Posterior vena cava (tissue), 2 donors: Measurements from ENCODE around the gene AP1G2. TPM values are rescaled to one million over a fixed set of nuclear protein-coding genes. Genes with fewer than 3 reads are reported as not detected.
A peak's percentile ranks its signal among the peaks of the same experiment; 100 is the strongest.
"Not testable (repeated sequence)": the region's sequence is repeated elsewhere in the genome, so short reads cannot be mapped to it uniquely, and the experiment has no call there.

ENCODE experiments used
- DNase-seq: peaks from one replicate; pipeline ENCODE4 v3.0.0-alpha.2; 2020; ENCODE audit warnings: low spot score
- intact Hi-C, 2 donors: fragments of 100-400 bp; cut with DNase I; formaldehyde crosslinking; loops; one replicate each; pipeline versions ENCODE4 v1.14.1 to v1.14.2; 2022 to 2023
- total RNA-seq, 2 donors: library from RNA; stranded (reverse); fragmentation: NEBNext Ultra II Directional; extraction: Animal tissue kit (Norgen Biotek cat#: 25700); gene quantifications; one replicate each; pipeline ENCODE4 v1.2.1, GENCODE V29; 2021
- donor health status: DM: yes; HTN: yes; CAD: no.
- donor health status: DM: yes; HTN: yes; CAD: no.

Gene AP1G2
- total RNA-seq, 2 donors from 2014 or later: 31.5 to 36.5 TPM

GRCh38 chr14:23601845-23602180 lies 34.2 kb upstream of the AP1G2 start:
- DNase-seq: no peak
- intact Hi-C loops: no loop called here

- no peak for DNase-seq
- intact Hi-C loops: no loop called here
Observed at GRCh38 chr14:23601424-23601823, 33.8 kb upstream of the AP1G2 start.

- DNase-seq: no peak
- intact Hi-C loops: no loop called here
Observed at GRCh38 chr14:23600806-23601205, 33.2 kb upstream of the AP1G2 start.

- no peak for DNase-seq
- intact Hi-C loops: no loop called here
Observed at GRCh38 chr14:23600322-23600707, 32.7 kb upstream of the AP1G2 start.

GRCh38 chr14:23594191-23594590 lies 26.6 kb upstream of the AP1G2 start:
- intact Hi-C loops, DNase-seq: not testable (repeated sequence)

- peak; percentile 30 for DNase-seq
- intact Hi-C loops: no loop called here
Observed at GRCh38 chr14:23590198-23590597, 22.6 kb upstream of the AP1G2 start.

- intact Hi-C loops: no loop called here
- DNase-seq: no peak
Observed at GRCh38 chr14:23589606-23590005, 22.0 kb upstream of the AP1G2 start.

GRCh38 chr14:23588884-23589598 lies 21.4 kb upstream of the AP1G2 start:
- DNase-seq: peak; percentile 94
- intact Hi-C loops: no loop called here

- intact Hi-C loops: not testable (repeated sequence)
- DNase-seq: peak; percentile 77
Observed at GRCh38 chr14:23584527-23585203, 17.1 kb upstream of the AP1G2 start.

- intact Hi-C loops: not testable (repeated sequence)
- DNase-seq: peak; percentile 48
Observed at GRCh38 chr14:23583761-23584526, 16.4 kb upstream of the AP1G2 start.

- no peak for DNase-seq
- intact Hi-C loops: no loop called here
Observed at GRCh38 chr14:23582906-23583760, 15.5 kb upstream of the AP1G2 start.

- DNase-seq: peak; percentile 45
- intact Hi-C loops: no loop called here
Observed at GRCh38 chr14:23580948-23581281, 13.3 kb upstream of the AP1G2 start.

GRCh38 chr14:23580152-23580926 lies 12.7 kb upstream of the AP1G2 start:
- peak; percentile 52 for DNase-seq
- intact Hi-C loops: no loop called here

- peak; percentile 29 for DNase-seq
- intact Hi-C loops: no loop called here
Observed at GRCh38 chr14:23579739-23580138, 12.1 kb upstream of the AP1G2 start.

GRCh38 chr14:23579311-23579630 lies 11.7 kb upstream of the AP1G2 start:
- no peak for DNase-seq
- intact Hi-C loops: no loop called here

- peak; percentile 69 for DNase-seq
- intact Hi-C loops: no loop called here
Observed at GRCh38 chr14:23578560-23579310, 11.1 kb upstream of the AP1G2 start, which contains the start of gene JPH4. JPH4 (minus strand) TSS chr14:23578790; CDS start chr14:23577453, 1,337 bp downstream.

GRCh38 chr14:23577710-23578392 lies 10.3 kb upstream of the AP1G2 start:
- intact Hi-C loops: no loop called here
- DNase-seq: peak; percentile 42
